OCI-LY1 (cell line): Measurements from ENCODE around the gene LLGL2.

Experiments
- H2AFZ ChIP-seq: fragments of 200-600 bp; sonication (generic), shearing (Covaris generic); 2 replicates; pipeline ENCODE4 v1.6.0; 2014; ENCODE audit warnings: antibody characterized with exemption, mild to moderate bottlenecking, low read length
- H3F3A ChIP-seq: fragments of 200-600 bp; sonication (generic), shearing (Covaris generic); 2 replicates; pipeline ENCODE4 v1.6.0; 2014; ENCODE audit warnings: mild to moderate bottlenecking, antibody characterized with exemption, low read length, moderate library complexity; ENCODE audit not compliant: insufficient read depth
- H3K27ac ChIP-seq: fragments of 200-600 bp; sonication (generic); 2 replicates; pipeline ENCODE4 v1.5.1; 2014; ENCODE audit warnings: low read length, mixed run types, mild to moderate bottlenecking, low read depth; ENCODE audit not compliant: poor library complexity, severe bottlenecking
- H3K27me3 ChIP-seq: fragments of 200-600 bp; sonication (generic); 2 replicates; pipeline ENCODE4 v1.6.0; 2014; ENCODE audit warnings: antibody characterized with exemption, mild to moderate bottlenecking, low read length, moderate library complexity; ENCODE audit not compliant: insufficient read depth
- H3K36me3 ChIP-seq: fragments of 200-600 bp; sonication (generic); 2 replicates; pipeline ENCODE4 v1.6.1; 2014; ENCODE audit warnings: mild to moderate bottlenecking, antibody characterized with exemption, low read length, moderate library complexity, mixed read lengths; ENCODE audit not compliant: insufficient read depth
- H3K4me1 ChIP-seq: fragments of 200-600 bp; sonication (generic); 2 replicates; pipeline ENCODE4 v1.5.1; 2014; ENCODE audit warnings: mild to moderate bottlenecking, low read length, moderate library complexity; ENCODE audit not compliant: insufficient read depth, severe bottlenecking
- H3K4me2 ChIP-seq: fragments of 200-600 bp; sonication (generic), shearing (Covaris generic); 2 replicates; pipeline ENCODE4 v1.6.1; 2014; ENCODE audit warnings: low read length
- H3K4me3 ChIP-seq: fragments of 200-600 bp; sonication (generic); 2 replicates; pipeline ENCODE4 v1.5.1; 2014; ENCODE audit warnings: low read length, low read depth, mild to moderate bottlenecking, mixed read lengths; ENCODE audit not compliant: poor library complexity, severe bottlenecking
- H3K79me2 ChIP-seq: fragments of 200-600 bp; shearing (Covaris generic); 2 replicates; pipeline ENCODE4 v1.6.1; 2016; ENCODE audit warnings: mixed run types, low read length, mixed read lengths; ENCODE audit not compliant: insufficient read depth
- H3K9ac ChIP-seq: fragments of 200-600 bp; sonication (generic), shearing (Covaris generic); 2 replicates; pipeline ENCODE4 v1.6.1; 2014; ENCODE audit warnings: mild to moderate bottlenecking, low read length, mixed read lengths
- H3K9me2 ChIP-seq: fragments of 200-600 bp; sonication (generic), shearing (Covaris generic); 2 replicates; pipeline ENCODE4 v1.6.1; 2014; ENCODE audit warnings: low read depth, mild to moderate bottlenecking, low read length, mixed read lengths
- H3K9me3 ChIP-seq: fragments of 200-600 bp; shearing (Covaris generic); 2 replicates; pipeline ENCODE4 v1.6.1; 2014; ENCODE audit warnings: low read length, mixed read lengths
- H4K20me1 ChIP-seq: fragments of 200-600 bp; sonication (generic), shearing (Covaris generic); 2 replicates; pipeline ENCODE4 v1.6.0; 2016; ENCODE audit warnings: mild to moderate bottlenecking, low read length; ENCODE audit not compliant: insufficient read depth
- CTCF ChIP-seq: fragments of 200-600 bp; sonication (generic), shearing (Covaris generic); IDR thresholded peaks from 2 replicates; pipeline ENCODE4 v1.5.1; 2017; ENCODE audit warnings: mild to moderate bottlenecking, antibody characterized with exemption, low read length, moderate library complexity, mixed read lengths
- EZH2 ChIP-seq: fragments of 200-600 bp; sonication (generic), shearing (Covaris generic); IDR thresholded peaks from 2 replicates; pipeline ENCODE4 v1.8.0; 2017; ENCODE audit warnings: borderline replicate concordance, mixed run types, mild to moderate bottlenecking, antibody characterized with exemption, low read length, moderate library complexity, mixed read lengths

The LLGL2 gene

GRCh38 chr17:75615301-75615700, 89.8 kb downstream of the LLGL2 start:
- Histone ChIP-seq H3K9ac (no peak overlapping the region), H3K36me3 (no peaks in the 10 kb centered on the region), H3K4me2 (no peak overlapping the region), H3K9me3 (no peaks in the 10 kb centered on the region), H3K27me3 (peaks cover 6% of the 10 kb centered on the region; the same call in 1 of the 2 replicates), H3K4me3 (no peak overlapping the region), H3K9me2 (no peaks in the 10 kb centered on the region), H4K20me1 (no peaks in the 10 kb centered on the region), H3K27ac (no peak overlapping the region), H3F3A (no peaks in the 10 kb centered on the region), H3K79me2 (no peaks in the 10 kb centered on the region), H3K4me1 (no peaks in the 10 kb centered on the region), H2AFZ (no peak overlapping the region)
- no peak for TF ChIP-seq CTCF
- no peak for TF ChIP-seq EZH2

- H4K20me1 ChIP-seq = no peaks in the 10 kb centered on the region
- H3F3A ChIP-seq = no peaks in the 10 kb centered on the region
- H3K27ac ChIP-seq = no peak overlapping the region
- no peaks in the 10 kb centered on the region; the same call in 1 of the 2 replicates for H3K27me3 ChIP-seq
- no peaks in the 10 kb centered on the region for H3K36me3 ChIP-seq
- H3K79me2 ChIP-seq = no peaks in the 10 kb centered on the region
- TF ChIP-seq CTCF = no peak
- TF ChIP-seq EZH2 = no peak
- H2AFZ ChIP-seq = no peak overlapping the region
- H3K9me2 ChIP-seq = no peaks in the 10 kb centered on the region
- no peak overlapping the region for H3K9ac ChIP-seq
- no peaks in the 10 kb centered on the region for H3K4me1 ChIP-seq
- H3K9me3 ChIP-seq = no peaks in the 10 kb centered on the region
- H3K4me2 ChIP-seq = no peak overlapping the region
- no peak overlapping the region for H3K4me3 ChIP-seq
Observed at GRCh38 chr17:75616521-75617122, 91.1 kb downstream of the LLGL2 start.

GRCh38 chr17:75617218-75617617, 91.7 kb downstream of the LLGL2 start:
- no peak for TF ChIP-seq CTCF
- no peaks in the 10 kb centered on the region for H3F3A ChIP-seq
- no peaks in the 10 kb centered on the region; the same call in 1 of the 2 replicates for H3K27me3 ChIP-seq
- H4K20me1 ChIP-seq = no peaks in the 10 kb centered on the region
- no peak overlapping the region for H3K4me2 ChIP-seq
- no peak overlapping the region for H3K4me3 ChIP-seq
- H3K4me1 ChIP-seq = no peaks in the 10 kb centered on the region
- H3K9me3 ChIP-seq = no peaks in the 10 kb centered on the region
- H3K9ac ChIP-seq = no peak overlapping the region
- no peaks in the 10 kb centered on the region for H3K79me2 ChIP-seq
- H2AFZ ChIP-seq = no peak overlapping the region
- H3K27ac ChIP-seq = no peak overlapping the region
- no peaks in the 10 kb centered on the region for H3K9me2 ChIP-seq
- H3K36me3 ChIP-seq = no peaks in the 10 kb centered on the region
